ENCODE data around the gene POLDIP3.

The POLDIP3 gene

DNA sequence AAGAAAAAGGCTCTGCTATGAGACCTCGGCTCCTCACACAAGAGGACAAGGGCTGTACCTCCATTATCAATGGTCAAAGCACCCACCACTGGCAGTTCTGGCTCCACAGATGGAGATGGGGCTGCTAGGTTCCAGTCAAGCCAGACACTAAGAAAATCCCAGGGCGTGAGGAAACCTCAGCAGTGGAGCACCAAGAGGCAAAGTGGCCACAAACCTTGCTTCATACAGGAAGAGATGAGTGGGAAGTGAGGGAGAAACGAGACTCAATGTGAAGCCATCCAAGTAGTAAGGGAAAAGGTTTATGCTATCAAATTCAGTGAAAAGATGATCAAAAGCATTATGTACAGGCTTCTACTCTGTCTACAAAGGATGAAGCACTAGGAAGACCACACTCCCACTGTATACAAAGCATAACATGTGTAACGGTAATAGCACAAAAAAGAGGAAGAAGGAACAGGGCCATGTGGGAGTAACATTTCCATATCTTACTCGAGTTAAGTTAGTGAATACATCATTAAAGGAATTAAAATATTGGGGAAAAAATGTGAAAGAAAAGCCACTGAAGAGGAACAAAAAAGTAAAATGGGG, 27.0 kb downstream of the POLDIP3 start:
- Histone ChIP-seq H3K4me1 (ENCODE audit: control insufficient read depth, insufficient read depth, low read length) (no peaks in the 10 kb centered on the region), H3K36me3 (ENCODE audit: control insufficient read depth in 2 of 2, insufficient read depth in 1 of 2, low read length in 2 of 2) (peaks cover 69 to 94% of the 10 kb centered on the region in 2 experiments), H3K27ac (ENCODE audit: extremely low read depth, low read depth, low read length) (no peak overlapping the region), H3K4me3 (ENCODE audit: low read depth, low read length) (no peak overlapping the region), H3K9me3 (ENCODE audit: control insufficient read depth, insufficient read depth, low read depth, low read length) (no peaks in the 10 kb centered on the region)
- CTCF ChIA-PET = no interaction called here
- TF ChIP-seq WT1 (tag by site-specific recombination; IDR thresholded peaks at IDR 0.05) (no peak), YY1 (tag by site-specific recombination; IDR thresholded peaks at IDR 0.05) (no peak), SP2 (tag by site-specific recombination; IDR thresholded peaks at IDR 0.05) (no peak), GLI2 (tag by site-specific recombination; IDR thresholded peaks at IDR 0.05; ENCODE audit: borderline replicate concordance, low read depth) (no peak), ZNF701 (tag by site-specific recombination; IDR thresholded peaks at IDR 0.05) (no peak), ZNF707 (tag by site-specific recombination; IDR thresholded peaks at IDR 0.05) (no peak), ZNF549 (tag by site-specific recombination; IDR thresholded peaks at IDR 0.05) (no peak), ZNF544 (tag by site-specific recombination; IDR thresholded peaks at IDR 0.05) (no peak)
- TF ChIP-seq, protein P1, sequence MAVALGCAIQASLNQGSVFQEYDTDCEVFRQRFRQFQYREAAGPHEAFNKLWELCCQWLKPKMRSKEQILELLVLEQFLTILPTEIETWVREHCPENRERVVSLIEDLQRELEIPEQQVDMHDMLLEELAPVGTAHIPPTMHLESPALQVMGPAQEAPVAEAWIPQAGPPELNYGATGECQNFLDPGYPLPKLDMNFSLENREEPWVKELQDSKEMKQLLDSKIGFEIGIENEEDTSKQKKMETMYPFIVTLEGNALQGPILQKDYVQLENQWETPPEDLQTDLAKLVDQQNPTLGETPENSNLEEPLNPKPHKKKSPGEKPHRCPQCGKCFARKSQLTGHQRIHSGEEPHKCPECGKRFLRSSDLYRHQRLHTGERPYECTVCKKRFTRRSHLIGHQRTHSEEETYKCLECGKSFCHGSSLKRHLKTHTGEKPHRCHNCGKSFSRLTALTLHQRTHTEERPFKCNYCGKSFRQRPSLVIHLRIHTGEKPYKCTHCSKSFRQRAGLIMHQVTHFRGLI (tag by site-specific recombination; IDR thresholded peaks at IDR 0.05) = no peak
- TF ChIP-seq, protein P2, sequence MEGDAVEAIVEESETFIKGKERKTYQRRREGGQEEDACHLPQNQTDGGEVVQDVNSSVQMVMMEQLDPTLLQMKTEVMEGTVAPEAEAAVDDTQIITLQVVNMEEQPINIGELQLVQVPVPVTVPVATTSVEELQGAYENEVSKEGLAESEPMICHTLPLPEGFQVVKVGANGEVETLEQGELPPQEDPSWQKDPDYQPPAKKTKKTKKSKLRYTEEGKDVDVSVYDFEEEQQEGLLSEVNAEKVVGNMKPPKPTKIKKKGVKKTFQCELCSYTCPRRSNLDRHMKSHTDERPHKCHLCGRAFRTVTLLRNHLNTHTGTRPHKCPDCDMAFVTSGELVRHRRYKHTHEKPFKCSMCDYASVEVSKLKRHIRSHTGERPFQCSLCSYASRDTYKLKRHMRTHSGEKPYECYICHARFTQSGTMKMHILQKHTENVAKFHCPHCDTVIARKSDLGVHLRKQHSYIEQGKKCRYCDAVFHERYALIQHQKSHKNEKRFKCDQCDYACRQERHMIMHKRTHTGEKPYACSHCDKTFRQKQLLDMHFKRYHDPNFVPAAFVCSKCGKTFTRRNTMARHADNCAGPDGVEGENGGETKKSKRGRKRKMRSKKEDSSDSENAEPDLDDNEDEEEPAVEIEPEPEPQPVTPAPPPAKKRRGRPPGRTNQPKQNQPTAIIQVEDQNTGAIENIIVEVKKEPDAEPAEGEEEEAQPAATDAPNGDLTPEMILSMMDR (tag by site-specific recombination; IDR thresholded peaks at IDR 0.05) = no peak
- TF ChIP-seq, protein P3, sequence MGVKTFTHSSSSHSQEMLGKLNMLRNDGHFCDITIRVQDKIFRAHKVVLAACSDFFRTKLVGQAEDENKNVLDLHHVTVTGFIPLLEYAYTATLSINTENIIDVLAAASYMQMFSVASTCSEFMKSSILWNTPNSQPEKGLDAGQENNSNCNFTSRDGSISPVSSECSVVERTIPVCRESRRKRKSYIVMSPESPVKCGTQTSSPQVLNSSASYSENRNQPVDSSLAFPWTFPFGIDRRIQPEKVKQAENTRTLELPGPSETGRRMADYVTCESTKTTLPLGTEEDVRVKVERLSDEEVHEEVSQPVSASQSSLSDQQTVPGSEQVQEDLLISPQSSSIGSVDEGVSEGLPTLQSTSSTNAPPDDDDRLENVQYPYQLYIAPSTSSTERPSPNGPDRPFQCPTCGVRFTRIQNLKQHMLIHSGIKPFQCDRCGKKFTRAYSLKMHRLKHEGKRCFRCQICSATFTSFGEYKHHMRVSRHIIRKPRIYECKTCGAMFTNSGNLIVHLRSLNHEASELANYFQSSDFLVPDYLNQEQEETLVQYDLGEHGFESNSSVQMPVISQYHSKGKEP (tag by site-specific recombination; IDR thresholded peaks at IDR 0.05) = no peak
- POLR2A ChIA-PET = no interaction called here

DNA sequence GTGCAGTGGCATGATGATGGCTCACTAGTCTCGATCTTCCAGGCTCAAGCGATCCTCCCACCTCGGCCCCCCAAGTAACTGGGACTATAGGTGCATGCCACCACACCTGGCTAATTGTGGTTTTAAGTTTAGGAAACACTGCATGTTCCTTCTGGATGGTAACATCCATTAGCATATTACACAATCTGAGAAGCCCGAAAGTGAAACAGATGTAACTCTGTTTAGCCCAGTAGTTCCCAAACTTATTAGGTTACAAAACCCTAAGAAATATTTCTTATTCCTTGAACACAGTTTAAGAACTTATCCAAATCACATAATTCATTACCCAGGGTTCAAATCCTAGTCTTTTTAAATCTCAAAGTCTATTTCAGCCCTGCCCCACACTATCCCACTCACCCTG, 28.3 kb downstream of the POLDIP3 start:
- ChIA-PET POLR2A (interaction anchor here (3.1 kb wide), 1 partner anchor 29 kb away, joined by 10 read pairs; the partner anchor contains the start of gene POLDIP3), CTCF (interaction anchor here (1.4 kb wide), 1 partner anchor 10 kb away, joined by 3 read pairs; no protein-coding TSS in a partner anchor)
- no peaks in the 10 kb centered on the region for H3K4me1 ChIP-seq (ENCODE audit: control insufficient read depth, insufficient read depth, low read length)
- TF ChIP-seq, protein P4, sequence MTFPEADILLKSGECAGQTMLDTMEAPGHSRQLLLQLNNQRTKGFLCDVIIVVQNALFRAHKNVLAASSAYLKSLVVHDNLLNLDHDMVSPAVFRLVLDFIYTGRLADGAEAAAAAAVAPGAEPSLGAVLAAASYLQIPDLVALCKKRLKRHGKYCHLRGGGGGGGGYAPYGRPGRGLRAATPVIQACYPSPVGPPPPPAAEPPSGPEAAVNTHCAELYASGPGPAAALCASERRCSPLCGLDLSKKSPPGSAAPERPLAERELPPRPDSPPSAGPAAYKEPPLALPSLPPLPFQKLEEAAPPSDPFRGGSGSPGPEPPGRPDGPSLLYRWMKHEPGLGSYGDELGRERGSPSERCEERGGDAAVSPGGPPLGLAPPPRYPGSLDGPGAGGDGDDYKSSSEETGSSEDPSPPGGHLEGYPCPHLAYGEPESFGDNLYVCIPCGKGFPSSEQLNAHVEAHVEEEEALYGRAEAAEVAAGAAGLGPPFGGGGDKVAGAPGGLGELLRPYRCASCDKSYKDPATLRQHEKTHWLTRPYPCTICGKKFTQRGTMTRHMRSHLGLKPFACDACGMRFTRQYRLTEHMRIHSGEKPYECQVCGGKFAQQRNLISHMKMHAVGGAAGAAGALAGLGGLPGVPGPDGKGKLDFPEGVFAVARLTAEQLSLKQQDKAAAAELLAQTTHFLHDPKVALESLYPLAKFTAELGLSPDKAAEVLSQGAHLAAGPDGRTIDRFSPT (tag by site-specific recombination; IDR thresholded peaks at IDR 0.05) = no peak
- TF ChIP-seq TRIM28 (IDR thresholded peaks at IDR 0.05; ENCODE audit: borderline replicate concordance, low read length) (no peak), ZNF132 (tag by site-specific recombination; IDR thresholded peaks at IDR 0.05; ENCODE audit: borderline replicate concordance) (no peak), ZBTB1 (tag by site-specific recombination; IDR thresholded peaks at IDR 0.05) (no peak), YY2 (tag by site-specific recombination; IDR thresholded peaks at IDR 0.05) (no peak), ZNF214 (tag by site-specific recombination; IDR thresholded peaks at IDR 0.05; ENCODE audit: borderline replicate concordance) (no peak), ZNF239 (tag by site-specific recombination; IDR thresholded peaks at IDR 0.05) (no peak), ZBTB7A (tag by site-specific recombination; IDR thresholded peaks at IDR 0.05; ENCODE audit: low read depth) (no peak)
- TF ChIP-seq, protein P5, sequence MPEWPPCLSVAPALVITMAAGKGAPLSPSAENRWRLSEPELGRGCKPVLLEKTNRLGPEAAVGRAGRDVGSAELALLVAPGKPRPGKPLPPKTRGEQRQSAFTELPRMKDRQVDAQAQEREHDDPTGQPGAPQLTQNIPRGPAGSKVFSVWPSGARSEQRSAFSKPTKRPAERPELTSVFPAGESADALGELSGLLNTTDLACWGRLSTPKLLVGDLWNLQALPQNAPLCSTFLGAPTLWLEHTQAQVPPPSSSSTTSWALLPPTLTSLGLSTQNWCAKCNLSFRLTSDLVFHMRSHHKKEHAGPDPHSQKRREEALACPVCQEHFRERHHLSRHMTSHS (tag by site-specific recombination; IDR thresholded peaks at IDR 0.05) = no peak
- TF ChIP-seq, protein P6, sequence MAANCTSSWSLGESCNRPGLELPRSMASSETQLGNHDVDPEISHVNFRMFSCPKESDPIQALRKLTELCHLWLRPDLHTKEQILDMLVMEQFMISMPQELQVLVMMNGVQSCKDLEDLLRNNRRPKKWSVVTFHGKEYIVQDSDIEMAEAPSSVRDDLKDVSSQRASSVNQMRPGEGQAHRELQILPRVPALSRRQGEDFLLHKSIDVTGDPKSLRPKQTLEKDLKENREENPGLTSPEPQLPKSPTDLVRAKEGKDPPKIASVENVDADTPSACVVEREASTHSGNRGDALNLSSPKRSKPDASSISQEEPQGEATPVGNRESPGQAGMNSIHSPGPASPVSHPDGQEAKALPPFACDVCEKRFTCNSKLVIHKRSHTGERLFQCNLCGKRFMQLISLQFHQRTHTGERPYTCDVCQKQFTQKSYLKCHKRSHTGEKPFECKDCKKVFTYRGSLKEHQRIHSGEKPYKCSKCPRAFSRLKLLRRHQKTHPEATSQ (tag by site-specific recombination; IDR thresholded peaks at IDR 0.05) = no peak
- TF ChIP-seq, protein P7, sequence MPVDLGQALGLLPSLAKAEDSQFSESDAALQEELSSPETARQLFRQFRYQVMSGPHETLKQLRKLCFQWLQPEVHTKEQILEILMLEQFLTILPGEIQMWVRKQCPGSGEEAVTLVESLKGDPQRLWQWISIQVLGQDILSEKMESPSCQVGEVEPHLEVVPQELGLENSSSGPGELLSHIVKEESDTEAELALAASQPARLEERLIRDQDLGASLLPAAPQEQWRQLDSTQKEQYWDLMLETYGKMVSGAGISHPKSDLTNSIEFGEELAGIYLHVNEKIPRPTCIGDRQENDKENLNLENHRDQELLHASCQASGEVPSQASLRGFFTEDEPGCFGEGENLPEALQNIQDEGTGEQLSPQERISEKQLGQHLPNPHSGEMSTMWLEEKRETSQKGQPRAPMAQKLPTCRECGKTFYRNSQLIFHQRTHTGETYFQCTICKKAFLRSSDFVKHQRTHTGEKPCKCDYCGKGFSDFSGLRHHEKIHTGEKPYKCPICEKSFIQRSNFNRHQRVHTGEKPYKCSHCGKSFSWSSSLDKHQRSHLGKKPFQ (tag by site-specific recombination; IDR thresholded peaks at IDR 0.05) = no peak
- no peak overlapping the region for H3K4me3 ChIP-seq (ENCODE audit: low read depth, low read length)
- peaks cover 65 to 81% of the 10 kb centered on the region in 2 experiments for H3K36me3 ChIP-seq (ENCODE audit: control insufficient read depth in 2 of 2, insufficient read depth in 1 of 2, low read length in 2 of 2)
- H3K9me3 ChIP-seq (ENCODE audit: control insufficient read depth, insufficient read depth, low read depth, low read length) = no peaks in the 10 kb centered on the region
- no peak overlapping the region for H3K27ac ChIP-seq (ENCODE audit: extremely low read depth, low read depth, low read length)

Measured in HEK293 (cell line).